Osteocyte (in vitro differentiated cells): ENCODE data around the gene MROH7. TPM values are rescaled to one million over a fixed set of nuclear protein-coding genes. Genes with fewer than 3 reads are reported as not detected.

Experiments used
- DNase-seq: peaks from one replicate; pipeline ENCODE4 v3.0.0; 2021; ENCODE audit warnings: mixed read lengths; ENCODE audit not compliant: unreplicated experiment; ENCODE audit errors: extremely low spot score
- H3K27ac Mint-ChIP-seq: one replicate; pipeline ENCODE4 v1.8.0; 2021; ENCODE audit warnings: mild to moderate bottlenecking, mixed read lengths; ENCODE audit not compliant: unreplicated experiment
- H3K27me3 Mint-ChIP-seq: one replicate; pipeline ENCODE4 v1.8.0; 2021; ENCODE audit warnings: mixed read lengths; ENCODE audit not compliant: unreplicated experiment
- H3K36me3 Mint-ChIP-seq: one replicate; pipeline ENCODE4 v1.8.0; 2021; ENCODE audit warnings: mixed read lengths; ENCODE audit not compliant: unreplicated experiment
- H3K4me1 Mint-ChIP-seq: one replicate; pipeline ENCODE4 v1.8.0; 2021; ENCODE audit warnings: mixed read lengths; ENCODE audit not compliant: unreplicated experiment
- H3K4me3 Mint-ChIP-seq: one replicate; pipeline ENCODE4 v1.8.0; 2021; ENCODE audit warnings: mild to moderate bottlenecking, moderate library complexity, mixed read lengths; ENCODE audit not compliant: unreplicated experiment
- H3K9me3 Mint-ChIP-seq: one replicate; pipeline ENCODE4 v1.8.0; 2021; ENCODE audit warnings: mixed read lengths; ENCODE audit not compliant: unreplicated experiment
- CTCF ChIP-seq: fragments of 200-600 bp; sonication (generic); IDR thresholded peaks from 2 replicates; pipeline ENCODE4 v1.5.0; 2021; ENCODE audit warnings: antibody characterized with exemption, mild to moderate bottlenecking, moderate library complexity
- total RNA-seq: library from RNA; stranded (reverse); gene quantifications from 2 replicates; pipeline ENCODE4 v1.2.1, GENCODE V29; 2021

Gene MROH7
- total RNA-seq, 1 donor from 2014 or later: 0.11 TPM

- no peak overlapping the region for H3K4me3 Mint-ChIP-seq
- H3K36me3 Mint-ChIP-seq: no peaks in the 10 kb centered on the region
- H3K9me3 Mint-ChIP-seq: no peaks in the 10 kb centered on the region
- no peak for DNase-seq
- H3K27ac Mint-ChIP-seq: no peak overlapping the region
- TF ChIP-seq CTCF: no peak
- H3K27me3 Mint-ChIP-seq: peaks cover 23% of the 10 kb centered on the region
- H3K4me1 Mint-ChIP-seq: peaks cover 2% of the 10 kb centered on the region
These were observed 30.7 kb upstream of the MROH7 start for GRCh38 chr1:54610601-54611580.

- TF ChIP-seq CTCF: no peak
- H3K27ac Mint-ChIP-seq: no peak overlapping the region
These were observed 30.0 kb upstream of the MROH7 start for GRCh38 chr1:54611621-54612020.

GRCh38 chr1:54614024-54614423 lies 27.6 kb upstream of the MROH7 start:
- H3K4me1 Mint-ChIP-seq: peaks cover 1% of the 10 kb centered on the region
- TF ChIP-seq CTCF: no peak
- no peak overlapping the region for H3K4me3 Mint-ChIP-seq
- H3K36me3 Mint-ChIP-seq: no peaks in the 10 kb centered on the region
- H3K27me3 Mint-ChIP-seq: peaks cover 38% of the 10 kb centered on the region
- H3K9me3 Mint-ChIP-seq: no peaks in the 10 kb centered on the region
- no peak overlapping the region for H3K27ac Mint-ChIP-seq
- no peak for DNase-seq

More at GRCh38 chr1:54611621-54612020, 30.0 kb upstream of the MROH7 start:
- no peaks in the 10 kb centered on the region for H3K36me3 Mint-ChIP-seq
- no peaks in the 10 kb centered on the region for H3K9me3 Mint-ChIP-seq
- peaks cover 26% of the 10 kb centered on the region for H3K27me3 Mint-ChIP-seq
- DNase-seq: no peak
- peaks cover 2% of the 10 kb centered on the region for H3K4me1 Mint-ChIP-seq
- no peak overlapping the region for H3K4me3 Mint-ChIP-seq

- H3K4me1 Mint-ChIP-seq: no peaks in the 10 kb centered on the region
- H3K9me3 Mint-ChIP-seq: no peaks in the 10 kb centered on the region
- H3K36me3 Mint-ChIP-seq: no peaks in the 10 kb centered on the region
- TF ChIP-seq CTCF: no peak
- no peak for DNase-seq
- peaks cover 41% of the 10 kb centered on the region for H3K27me3 Mint-ChIP-seq
- H3K4me3 Mint-ChIP-seq: no peak overlapping the region
- H3K27ac Mint-ChIP-seq: no peak overlapping the region
These were observed 27.0 kb upstream of the MROH7 start for GRCh38 chr1:54614563-54614962.

- Mint-ChIP-seq H3K27me3 (peaks cover 48% of the 10 kb centered on the region), H3K27ac (no peak overlapping the region), H3K4me1 (no peaks in the 10 kb centered on the region), H3K4me3 (no peak overlapping the region), H3K9me3 (no peaks in the 10 kb centered on the region), H3K36me3 (no peaks in the 10 kb centered on the region)
- DNase-seq: no peak
- TF ChIP-seq CTCF: no peak
These were observed 25.9 kb upstream of the MROH7 start for GRCh38 chr1:54615531-54616279.
